GM13976 (cell line): ENCODE data around the gene PRKCA.

ENCODE experiments used
- DNase-seq: peaks from one replicate; pipeline ENCODE4 v3.0.0; 2012; ENCODE audit warnings: low spot score
- in situ Hi-C: fragments of 300-500 bp; cut with MboI; formaldehyde crosslinking; loops from one replicate; pipeline ENCODE4 v1.12.0; 2022; ENCODE audit warnings: low sequenced_read_pairs, mixed read lengths, inconsistent platforms; ENCODE audit not compliant: unreplicated experiment
- TF ChIP-seq, protein P1 (sequence below): IDR thresholded peaks from 2 replicates; pipeline ENCODE4 v1.5.1; 2012; ENCODE audit warnings: borderline replicate concordance, mild to moderate bottlenecking; ENCODE audit not compliant: insufficient read depth; ENCODE audit errors: extremely low read depth, missing control alignments, control extremely low read depth

PRKCA gene

DNA sequence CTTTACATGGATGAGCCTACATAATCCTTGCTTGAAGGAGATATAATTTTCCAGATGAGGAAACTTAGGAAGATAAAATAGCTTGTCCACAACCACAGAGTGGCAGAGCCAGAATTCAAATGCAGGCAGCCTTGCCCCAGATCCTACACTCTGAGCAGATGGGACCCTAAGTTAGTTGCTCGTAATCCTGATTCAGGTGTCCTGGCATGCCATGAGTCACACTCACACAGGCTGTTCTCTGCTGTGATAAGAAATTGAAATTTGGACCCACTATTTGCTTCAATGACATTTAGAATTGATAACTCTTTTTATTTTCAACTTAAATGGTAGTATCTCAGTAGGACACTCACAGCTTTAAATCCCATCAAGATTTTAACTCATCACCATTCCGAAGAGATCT lies 381.8 kb downstream of the PRKCA start:
- TF ChIP-seq, protein P1, sequence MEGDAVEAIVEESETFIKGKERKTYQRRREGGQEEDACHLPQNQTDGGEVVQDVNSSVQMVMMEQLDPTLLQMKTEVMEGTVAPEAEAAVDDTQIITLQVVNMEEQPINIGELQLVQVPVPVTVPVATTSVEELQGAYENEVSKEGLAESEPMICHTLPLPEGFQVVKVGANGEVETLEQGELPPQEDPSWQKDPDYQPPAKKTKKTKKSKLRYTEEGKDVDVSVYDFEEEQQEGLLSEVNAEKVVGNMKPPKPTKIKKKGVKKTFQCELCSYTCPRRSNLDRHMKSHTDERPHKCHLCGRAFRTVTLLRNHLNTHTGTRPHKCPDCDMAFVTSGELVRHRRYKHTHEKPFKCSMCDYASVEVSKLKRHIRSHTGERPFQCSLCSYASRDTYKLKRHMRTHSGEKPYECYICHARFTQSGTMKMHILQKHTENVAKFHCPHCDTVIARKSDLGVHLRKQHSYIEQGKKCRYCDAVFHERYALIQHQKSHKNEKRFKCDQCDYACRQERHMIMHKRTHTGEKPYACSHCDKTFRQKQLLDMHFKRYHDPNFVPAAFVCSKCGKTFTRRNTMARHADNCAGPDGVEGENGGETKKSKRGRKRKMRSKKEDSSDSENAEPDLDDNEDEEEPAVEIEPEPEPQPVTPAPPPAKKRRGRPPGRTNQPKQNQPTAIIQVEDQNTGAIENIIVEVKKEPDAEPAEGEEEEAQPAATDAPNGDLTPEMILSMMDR = no peak
- no peak for DNase-seq
- in situ Hi-C loops = no loop called here

- TF ChIP-seq, protein P1 = no peak
- in situ Hi-C loops = no loop called here
- DNase-seq = no peak
Measured at GRCh38 chr17:66684731-66685130, 382.3 kb downstream of the PRKCA start.

- TF ChIP-seq, protein P1 = no peak
- DNase-seq = no peak
- in situ Hi-C loops = no loop called here
Measured at GRCh38 chr17:66686601-66687000, 384.2 kb downstream of the PRKCA start.

DNA sequence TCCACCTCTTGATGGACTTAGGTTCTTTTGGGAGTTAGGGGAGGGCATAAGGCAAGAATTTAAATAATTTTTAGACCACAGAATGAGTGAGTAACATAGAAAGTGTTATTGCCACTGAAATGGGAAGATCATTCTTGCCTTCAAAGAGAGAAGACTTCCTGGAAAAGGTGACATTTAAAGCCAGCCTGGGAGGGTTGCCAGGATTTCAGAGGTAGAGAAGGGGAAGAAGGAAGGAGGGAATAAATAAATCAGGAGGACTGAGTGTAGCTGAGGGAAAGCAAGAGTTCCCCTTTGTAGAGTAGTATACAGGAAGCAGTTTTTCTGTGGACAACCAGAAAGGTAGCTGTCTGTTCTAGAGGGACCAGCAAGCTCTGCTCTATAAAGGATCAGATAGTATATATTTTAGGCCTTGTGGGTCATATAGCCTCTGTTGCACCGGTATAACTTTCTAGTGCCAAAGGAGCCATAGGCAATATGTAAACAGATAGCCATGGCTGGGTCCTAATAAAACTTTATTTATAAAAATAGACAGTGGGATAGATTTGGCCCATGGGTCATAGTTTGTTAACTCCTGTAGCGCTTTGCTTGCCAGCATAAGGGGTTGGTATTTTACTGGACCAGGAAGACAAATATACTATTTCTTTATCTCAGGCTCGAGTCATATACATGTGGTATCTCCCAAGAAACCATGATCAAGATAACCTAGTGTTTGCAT lies 385.3 kb downstream of the PRKCA start:
- TF ChIP-seq, protein P1 = no peak
- no peak for DNase-seq
- in situ Hi-C loops = no loop called here

DNA sequence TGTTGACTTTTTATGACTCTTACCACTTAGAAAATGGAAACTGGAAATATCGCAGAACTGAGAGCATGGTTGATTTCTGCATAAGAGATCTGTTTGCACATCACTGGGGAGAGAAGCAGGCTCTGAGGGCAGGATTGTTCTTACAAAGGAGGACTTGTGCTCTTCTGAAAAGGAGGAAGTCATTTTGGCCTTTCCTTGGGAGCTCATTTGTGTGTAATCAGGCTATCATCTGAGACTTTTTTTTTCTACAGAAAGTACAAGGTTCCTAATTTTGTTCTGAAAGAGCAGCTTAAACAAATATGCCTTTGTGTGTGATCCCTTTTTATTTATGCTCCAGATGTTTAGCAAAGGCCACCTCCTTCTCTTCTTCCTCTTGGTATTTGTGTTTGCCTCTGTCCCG lies 386.8 kb downstream of the PRKCA start:
- no peak for DNase-seq
- in situ Hi-C loops = no loop called here
- TF ChIP-seq, protein P1 = no peak

- in situ Hi-C loops = no loop called here
- no peak for DNase-seq
- TF ChIP-seq, protein P1 = no peak
Measured at GRCh38 chr17:66690166-66690565, 387.8 kb downstream of the PRKCA start.
